Activated naive CD4-positive, alpha-beta T cell treated with anti-CD3 and anti-CD28 coated beads, Interleukin-2, amount 50 U/mL, for 16 hours (primary cell): ENCODE measurements around the gene TSPAN33.
"Not testable (repeated sequence)": the region's sequence is repeated elsewhere in the genome, so short reads cannot be mapped to it uniquely, and the experiment has no call there.

ENCODE experiments used
- DNase-seq: peaks from one replicate; pipeline ENCODE4 v3.0.0-alpha.2; 2020

TSPAN33 gene, protein sequence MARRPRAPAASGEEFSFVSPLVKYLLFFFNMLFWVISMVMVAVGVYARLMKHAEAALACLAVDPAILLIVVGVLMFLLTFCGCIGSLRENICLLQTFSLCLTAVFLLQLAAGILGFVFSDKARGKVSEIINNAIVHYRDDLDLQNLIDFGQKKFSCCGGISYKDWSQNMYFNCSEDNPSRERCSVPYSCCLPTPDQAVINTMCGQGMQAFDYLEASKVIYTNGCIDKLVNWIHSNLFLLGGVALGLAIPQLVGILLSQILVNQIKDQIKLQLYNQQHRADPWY

GRCh38 chr7:129144095-129144833 is at the start of gene TSPAN33:
Gene TSPAN33 (plus strand): TSS chr7:129144707. CDS start chr7:129144981, 274 bp downstream.
- DNase-seq = peak; percentile 70

DNA sequence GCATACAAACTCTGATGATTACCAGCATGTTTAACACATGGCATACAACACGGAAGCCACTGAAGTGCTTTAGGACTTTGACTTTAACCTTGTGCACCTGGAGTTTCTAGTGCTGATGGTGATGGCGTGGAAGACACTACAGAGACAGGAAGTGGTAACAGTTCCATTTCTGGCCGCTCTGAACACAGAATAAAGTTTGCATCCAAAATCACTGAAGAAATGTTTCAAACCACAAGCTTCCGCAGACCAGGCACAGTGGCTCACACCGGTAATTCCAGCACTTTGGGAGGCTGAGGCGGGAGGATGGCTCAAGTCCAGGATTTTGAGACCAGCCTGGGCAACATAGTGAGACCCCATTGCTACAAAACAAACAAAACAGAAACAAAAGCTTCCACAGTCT is 49.2 kb upstream of the TSPAN33 start:
- DNase-seq = no peak

DNA sequence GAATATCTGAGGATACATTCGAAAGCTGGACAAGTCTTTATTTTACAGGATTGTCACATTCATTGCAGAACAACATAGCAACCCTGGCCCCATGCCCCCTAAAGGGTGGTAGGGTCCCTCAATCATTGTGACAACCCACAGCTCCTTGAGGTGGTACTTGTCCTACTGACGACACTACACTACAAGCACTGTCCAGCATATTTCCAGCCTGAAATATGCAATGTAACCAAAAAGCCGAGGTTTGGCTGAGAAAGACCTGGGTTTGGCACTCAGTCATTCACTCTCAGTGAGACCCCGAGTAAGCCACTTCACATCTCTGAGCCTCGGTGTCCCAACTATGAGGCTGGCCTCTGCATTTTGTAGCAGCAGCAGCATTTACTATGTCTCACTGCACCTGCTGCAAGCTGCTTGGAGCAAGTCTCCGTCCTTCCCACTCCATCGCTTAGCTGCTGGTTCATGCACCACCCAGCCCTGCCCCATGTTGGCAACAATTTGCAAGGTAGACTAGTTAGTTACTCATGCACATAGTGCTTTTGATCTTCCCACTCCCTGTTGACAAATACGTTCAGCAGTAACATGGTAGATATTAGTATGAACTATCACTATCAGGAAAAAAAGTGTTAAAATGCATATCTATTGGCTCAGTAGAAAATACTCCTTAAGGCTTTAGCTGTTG is 46.0 kb upstream of the TSPAN33 start:
- DNase-seq = no peak

DNA sequence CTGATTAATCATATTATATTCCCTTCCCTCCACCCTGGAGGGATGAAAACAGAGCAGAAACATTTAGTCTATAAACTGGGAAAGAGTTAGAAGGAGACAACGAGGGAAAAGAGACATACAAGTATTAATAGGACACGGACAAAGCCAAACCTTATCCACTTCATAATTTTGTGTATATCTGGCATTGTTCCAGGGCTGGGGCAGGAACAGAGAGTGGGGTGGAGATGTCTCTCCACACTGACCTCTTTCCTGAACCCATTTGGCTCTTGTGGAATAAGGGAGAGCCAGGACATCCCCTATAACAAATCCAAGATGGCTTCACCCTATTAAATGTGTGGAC is 43.7 kb upstream of the TSPAN33 start:
- no peak for DNase-seq

- DNase-seq = no peak
Measured at GRCh38 chr7:129101746-129102145, 42.8 kb upstream of the TSPAN33 start.

DNA sequence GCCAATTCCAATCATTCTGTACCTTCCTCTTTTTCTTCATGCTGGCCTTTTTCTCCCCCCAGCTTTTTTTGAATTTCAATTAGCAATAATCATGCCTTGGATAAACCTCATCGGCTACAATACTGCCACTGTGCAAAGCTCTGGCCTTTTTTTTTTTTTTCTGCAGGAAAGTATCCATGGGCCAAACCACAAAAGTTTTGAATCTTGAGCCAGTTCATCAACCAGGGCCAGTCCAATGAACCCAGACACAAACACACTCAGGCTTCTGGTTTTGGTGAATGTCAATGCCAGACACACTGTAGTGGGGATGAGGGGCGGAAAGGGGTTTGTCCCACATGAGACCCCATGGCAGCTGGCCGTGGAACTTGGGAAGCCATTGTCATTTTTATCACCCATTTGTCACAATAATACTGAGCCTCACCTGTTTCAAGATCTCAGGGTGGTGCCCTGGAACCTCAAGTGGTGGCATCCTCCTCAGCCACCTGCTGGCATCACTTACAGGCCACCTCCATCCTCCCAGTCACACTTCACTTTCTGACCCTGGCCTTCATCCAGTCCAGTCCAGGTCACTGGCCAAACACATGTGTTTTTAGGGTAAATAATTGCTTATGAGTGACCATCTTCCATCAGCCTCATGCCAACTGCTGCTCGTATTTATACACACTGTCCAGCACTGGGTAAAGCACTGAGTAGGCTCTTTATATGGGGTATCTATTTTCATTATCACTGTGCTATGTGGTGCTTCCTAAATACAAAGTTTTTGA is 40.8 kb upstream of the TSPAN33 start:
- no peak for DNase-seq

GRCh38 chr7:129108581-129108980 is 35.9 kb upstream of the TSPAN33 start:
- DNase-seq = no peak

GRCh38 chr7:129110258-129110981 is 34.1 kb upstream of the TSPAN33 start:
- DNase-seq = no peak

GRCh38 chr7:129110982-129111376 is 33.5 kb upstream of the TSPAN33 start:
- DNase-seq = no peak

DNA sequence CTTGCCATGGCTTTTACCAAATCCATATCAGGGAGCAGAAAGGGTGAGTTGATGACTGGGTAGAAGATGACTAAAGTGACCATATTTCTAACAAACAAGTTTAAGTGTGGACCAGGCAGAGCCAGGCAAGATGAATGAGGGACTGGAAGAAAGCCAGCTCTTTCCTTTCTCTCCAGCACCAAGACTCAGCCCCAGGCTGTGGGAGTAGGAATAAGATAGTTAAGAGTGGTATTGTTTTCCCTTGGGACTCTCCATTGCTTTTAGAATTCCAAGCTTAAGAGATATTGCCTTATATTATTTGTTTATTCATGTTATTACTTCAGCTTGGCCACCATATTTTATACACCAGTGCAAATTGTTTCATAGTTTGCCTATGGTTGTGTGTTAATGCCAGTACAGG is 28.8 kb upstream of the TSPAN33 start:
- DNase-seq = no peak

GRCh38 chr7:129118182-129118581 is 26.3 kb upstream of the TSPAN33 start:
- DNase-seq = no peak

DNA sequence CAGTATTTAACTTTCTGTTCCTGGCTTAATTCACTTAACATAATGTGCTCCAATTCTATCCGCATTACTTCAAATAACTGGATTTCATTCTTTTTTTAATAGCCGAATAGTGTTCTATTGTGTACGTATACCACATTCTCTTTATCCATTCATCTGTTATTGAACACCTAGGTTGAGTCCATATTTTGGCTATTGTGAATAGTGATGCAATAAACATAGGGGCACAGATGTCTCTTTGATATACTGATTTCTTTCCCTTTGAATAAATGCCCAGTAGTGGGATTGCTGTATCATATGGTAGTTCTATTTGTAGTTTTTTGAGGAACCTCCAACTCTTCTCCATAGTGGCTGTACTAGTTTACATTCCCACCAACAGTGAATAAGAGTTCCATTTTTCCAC is 25.5 kb upstream of the TSPAN33 start:
- DNase-seq = no peak

GRCh38 chr7:129121501-129122077 is 22.9 kb upstream of the TSPAN33 start:
- DNase-seq = not testable (repeated sequence)

- no peak for DNase-seq
Measured at GRCh38 chr7:129122078-129122750, 22.3 kb upstream of the TSPAN33 start.

DNA sequence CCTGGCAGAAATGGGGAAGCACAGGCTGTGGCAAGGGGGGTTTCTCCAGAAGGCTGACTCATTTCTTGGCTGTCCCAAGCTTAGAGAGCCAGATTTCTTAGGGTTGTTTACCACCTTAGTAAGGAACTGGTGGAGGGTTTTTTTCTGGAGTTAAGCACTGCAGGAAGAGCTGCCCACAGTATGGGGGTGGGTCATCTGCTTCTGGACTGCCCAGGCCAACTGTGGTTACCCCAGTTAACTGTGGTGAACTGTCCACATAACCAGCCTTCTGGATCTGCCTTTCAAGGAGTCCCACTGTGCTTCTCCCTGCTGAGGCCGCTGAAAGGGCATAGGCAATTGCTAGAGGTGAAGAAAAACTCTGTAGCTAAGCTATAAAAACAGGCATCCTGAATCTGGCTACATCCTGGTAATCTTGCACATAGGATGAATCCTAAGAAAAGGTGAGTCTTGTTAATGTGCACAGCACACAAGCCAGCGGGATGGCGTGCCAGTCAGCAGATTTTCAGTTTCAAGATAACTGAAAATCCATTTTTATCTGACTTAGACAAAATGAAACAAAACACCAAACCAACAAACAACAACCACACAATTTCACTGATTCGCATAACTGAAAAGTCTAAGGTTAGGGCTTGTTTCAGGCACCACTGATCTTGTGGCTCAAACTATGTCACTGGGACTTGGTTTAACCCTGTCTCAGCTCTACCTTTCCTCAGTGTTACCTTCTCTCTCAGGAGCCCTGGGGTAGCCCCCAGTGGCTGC is 21.6 kb upstream of the TSPAN33 start:
- no peak for DNase-seq

GRCh38 chr7:129123510-129123857 is 21.0 kb upstream of the TSPAN33 start:
- no peak for DNase-seq

DNA sequence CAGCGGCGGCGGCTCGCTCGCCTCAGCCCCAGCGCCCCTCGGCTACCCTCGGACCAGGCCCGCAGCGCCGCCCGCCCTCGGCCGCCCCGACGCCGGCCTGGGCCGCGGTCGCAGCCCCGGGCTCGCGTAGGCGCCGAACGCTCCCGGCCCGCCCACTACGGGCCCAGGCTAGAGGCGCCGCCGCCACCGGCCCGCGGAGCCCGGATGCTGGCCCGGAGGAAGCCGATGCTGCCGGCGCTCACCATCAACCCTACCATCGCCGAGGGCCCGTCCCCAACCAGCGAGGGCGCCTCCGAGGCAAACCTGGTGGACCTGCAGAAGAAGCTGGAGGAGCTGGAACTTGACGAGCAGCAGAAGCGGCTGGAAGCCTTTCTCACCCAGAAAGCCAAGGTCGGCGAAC is 18.2 kb upstream of the TSPAN33 start:
- no peak for DNase-seq

- no peak for DNase-seq
Measured at GRCh38 chr7:129127154-129127553, 17.4 kb upstream of the TSPAN33 start.

- no peak for DNase-seq
Measured at GRCh38 chr7:129127601-129128000, 16.9 kb upstream of the TSPAN33 start.

DNA sequence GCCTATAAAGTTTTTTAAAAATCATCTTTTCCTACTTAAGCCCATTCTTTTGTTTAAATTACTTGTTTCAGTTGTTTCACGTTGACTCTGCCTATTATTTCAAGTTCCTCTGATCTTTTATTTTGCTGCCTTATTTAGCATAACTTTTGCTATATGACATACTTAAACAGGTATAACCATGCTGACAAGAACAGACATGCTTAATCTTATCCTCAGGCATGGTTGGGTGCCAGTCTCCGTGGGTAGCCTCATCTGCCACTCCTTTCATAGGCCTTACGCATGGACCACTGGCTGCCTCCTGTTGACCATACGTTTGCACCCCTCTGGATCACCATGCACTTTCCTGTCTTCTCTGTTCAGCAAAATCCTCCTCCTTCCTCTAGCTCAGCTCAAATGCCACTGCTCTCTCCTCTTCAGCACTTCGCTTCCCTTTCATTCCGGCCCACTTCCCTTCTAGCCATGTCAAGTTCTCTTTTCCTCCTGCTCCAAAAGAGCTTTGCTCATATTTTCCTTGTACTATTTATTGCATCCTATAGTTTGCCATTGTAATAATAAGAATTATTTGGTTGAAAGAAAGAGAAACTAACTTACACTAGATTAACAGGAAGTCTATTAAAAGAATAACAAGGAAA is 10.0 kb upstream of the TSPAN33 start:
- DNase-seq = no peak
